Small intestine (tissue), 7 donors: ENCODE results near the gene ELOVL6. TPM values are rescaled to one million over a fixed set of nuclear protein-coding genes. Genes with fewer than 3 reads are reported as not detected.

Experiments used
- DNase-seq, 2 donors: peaks; one replicate each; pipeline versions ENCODE4 v3.0.0 to v3.0.0-alpha.2; 2013
- FAIRE-seq: peaks from 2 replicates; lab custom pipeline; 2012; peaks lifted over from hg19 to GRCh38; lab: Jason Lieb, UNC
- H3K27ac ChIP-seq, 3 donors: one replicate each; pipeline ENCODE4 v1.5.1; 2013; ENCODE audit warnings: low read length in 2 of 3, mild to moderate bottlenecking in 2 of 3, control low read depth in 1 of 3, inconsistent platforms in 1 of 3, low read depth in 1 of 3, moderate library complexity in 1 of 3
- H3K27me3 ChIP-seq, 3 donors: one replicate each; pipeline ENCODE4 v1.6.1; 2013; ENCODE audit warnings: low read length in 3 of 3, inconsistent platforms in 1 of 3; ENCODE audit not compliant: control insufficient read depth in 3 of 3, insufficient read depth in 3 of 3
- H3K36me3 ChIP-seq, 3 donors: one replicate each; pipeline ENCODE4 v1.6.1; 2013; ENCODE audit warnings: low read length in 3 of 3, inconsistent platforms in 1 of 3, low read depth in 1 of 3, mild to moderate bottlenecking in 1 of 3, moderate library complexity in 1 of 3; ENCODE audit not compliant: control insufficient read depth in 3 of 3, insufficient read depth in 2 of 3
- H3K4me1 ChIP-seq, 3 donors: one replicate each; pipeline ENCODE4 v1.6.1; 2013; ENCODE audit warnings: low read length in 2 of 3, inconsistent platforms in 1 of 3, low read depth in 1 of 3, mild to moderate bottlenecking in 1 of 3, moderate library complexity in 1 of 3; ENCODE audit not compliant: control insufficient read depth in 3 of 3, insufficient read depth in 2 of 3
- H3K4me3 ChIP-seq, 3 donors: one replicate each; pipeline ENCODE4 v1.5.1; 2013; ENCODE audit warnings: low read length in 3 of 3, control low read depth in 1 of 3, inconsistent platforms in 1 of 3, low read depth in 1 of 3, mild to moderate bottlenecking in 1 of 3, moderate library complexity in 1 of 3
- H3K9me3 ChIP-seq, 2 donors: one replicate each; pipeline ENCODE4 v1.6.1; 2013; ENCODE audit warnings: low read depth in 1 of 2, low read length in 1 of 2; ENCODE audit not compliant: control insufficient read depth in 2 of 2, insufficient read depth in 1 of 2
- WGBS, 3 donors: extraction: QIAGEN DNeasy Blood & Tissue Kit; methylation state at CpG; one replicate each; pipeline ENCODE4 v1.1.7; 2013; 5-methylcytosine and 5-hydroxymethylcytosine counted together
- polyA plus RNA-seq, 4 donors: library from polyadenylated mRNA; stranded (reverse) in 3 of 4; unstranded in 1 of 4; fragments of 200-250 nt in 3 of 4; fragments of 120-200 nt in 1 of 4; gene quantifications; one replicate each; pipeline versions ENCODE4 v1.2.1 to v1.2.3, GENCODE V29; 2013
- donor health status: healthy with polysubstance abuse.
- donor health status: control.
- donor health status: control.
- donor health status: Bipolar disorder and iron deficiency.
- donor health status: healthy.

ELOVL6 gene
- polyA plus RNA-seq, 4 donors: 2.7 to 19.1 (median 5.2) TPM

GRCh38 chr4:110004556-110004955, 193.9 kb downstream of the ELOVL6 start:
- FAIRE-seq (no peak), DNase-seq (no peak)
- WGBS, 3 donors: 87 to 100% (median 100%) methylated on average over 1 of the region's 1 CpG
- H3K4me3 ChIP-seq: no peak overlapping the region
- H3K9me3 ChIP-seq: no peaks in the 10 kb centered on the region
- no peaks in the 10 kb centered on the region for H3K36me3 ChIP-seq
- no peak overlapping the region for H3K27ac ChIP-seq
- H3K27me3 ChIP-seq: no peaks in the 10 kb centered on the region
- H3K4me1 ChIP-seq: peaks cover 4 to 12% (median 7%) of the 10 kb centered on the region in 3 donors

GRCh38 chr4:110003401-110004187, 194.8 kb downstream of the ELOVL6 start:
- no peak overlapping the region for H3K4me3 ChIP-seq
- no peaks in the 10 kb centered on the region for H3K9me3 ChIP-seq
- peaks cover 4 to 12% (median 6%) of the 10 kb centered on the region in 3 donors for H3K4me1 ChIP-seq
- FAIRE-seq: no peak
- H3K36me3 ChIP-seq: no peaks in the 10 kb centered on the region
- no peak for DNase-seq
- 54 to 71% (median 56%) methylated on average over 6 of the region's 6 CpGs for WGBS, 3 donors
- no peak overlapping the region for H3K27ac ChIP-seq
- H3K27me3 ChIP-seq: no peaks in the 10 kb centered on the region

GRCh38 chr4:110002326-110002725, 196.1 kb downstream of the ELOVL6 start:
- no peak for FAIRE-seq

GRCh38 chr4:109999585-109999912, 198.9 kb downstream of the ELOVL6 start:
- no peak for DNase-seq
- H3K9me3 ChIP-seq: no peaks in the 10 kb centered on the region
- H3K27me3 ChIP-seq: no peaks in the 10 kb centered on the region
- H3K27ac ChIP-seq: no peak overlapping the region
- H3K4me1 ChIP-seq: no peaks in the 10 kb centered on the region
- no peak overlapping the region for H3K4me3 ChIP-seq
- no peaks in the 10 kb centered on the region for H3K36me3 ChIP-seq
- FAIRE-seq: no peak
- 21 to 57% (median 51%) methylated on average over 9 of the region's 9 CpGs for WGBS, 3 donors

More at GRCh38 chr4:110002326-110002725, 196.1 kb downstream of the ELOVL6 start:
- Histone ChIP-seq H3K36me3 (no peaks in the 10 kb centered on the region), H3K9me3 (no peaks in the 10 kb centered on the region), H3K4me1 (peaks cover 1 to 5% (median 3%) of the 10 kb centered on the region in 3 donors), H3K27me3 (no peaks in the 10 kb centered on the region), H3K4me3 (no peak overlapping the region), H3K27ac (no peak overlapping the region)
- DNase-seq: no peak
- 70 to 76% (median 75%) methylated on average over 3 of the region's 3 CpGs for WGBS, 3 donors

GRCh38 chr4:109998867-109999584, 199.4 kb downstream of the ELOVL6 start:
- H3K36me3 ChIP-seq: no peaks in the 10 kb centered on the region
- H3K27ac ChIP-seq: peak overlapping the region in 1 of 3 donors; percentile 44
- H3K27me3 ChIP-seq: no peaks in the 10 kb centered on the region
- H3K9me3 ChIP-seq: no peaks in the 10 kb centered on the region
- H3K4me3 ChIP-seq: no peak overlapping the region
- WGBS, 3 donors: 7 to 34% (median 17%) methylated on average over 3 of the region's 3 CpGs
- FAIRE-seq: peak; percentile 77
- H3K4me1 ChIP-seq: no peaks in the 10 kb centered on the region
- peak; percentile 82 to 85 for DNase-seq

- no peak for FAIRE-seq
- Histone ChIP-seq H3K36me3 (no peaks in the 10 kb centered on the region), H3K4me3 (no peak overlapping the region), H3K4me1 (no peaks in the 10 kb centered on the region), H3K9me3 (no peaks in the 10 kb centered on the region), H3K27ac (no peak overlapping the region), H3K27me3 (peaks cover 0 to 2% (median 0%) of the 10 kb centered on the region in 3 donors)
- 41 to 52% (median 50%) methylated on average over 3 of the region's 3 CpGs for WGBS, 3 donors
- DNase-seq: no peak
These were observed 201.9 kb downstream of the ELOVL6 start for GRCh38 chr4:109996526-109996925.
